HG02610 (cell line): ENCODE measurements around the gene MEGF6.

Experiments
- ATAC-seq: cut with Tn5 transposase; IDR thresholded peaks from one replicate; pipeline ENCODE4 v1.9.1; 2021; ENCODE audit warnings: mild to moderate bottlenecking, moderate library complexity; ENCODE audit not compliant: unreplicated experiment

MEGF6 gene

DNA sequence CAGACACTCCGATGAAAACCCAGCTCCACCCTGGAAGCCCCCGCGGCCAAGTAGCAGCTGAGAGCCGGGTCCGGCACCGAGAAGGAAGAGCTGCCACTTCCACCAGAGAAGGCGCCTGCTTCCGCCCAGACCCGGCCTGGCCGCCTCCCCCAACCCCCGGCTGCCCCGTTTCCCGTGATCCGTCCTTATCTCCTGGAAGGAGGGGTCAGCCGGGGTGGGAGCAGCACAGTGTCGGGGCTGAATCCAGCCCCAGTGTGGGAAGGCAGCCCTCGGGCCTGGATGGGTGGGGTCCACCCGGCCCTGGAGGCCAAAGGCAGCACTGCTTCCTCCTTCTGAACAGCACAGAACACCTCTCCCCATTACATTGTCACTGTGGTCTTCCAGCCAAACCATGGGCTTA, 69.4 kb downstream of the MEGF6 start:
- no peak for ATAC-seq

DNA sequence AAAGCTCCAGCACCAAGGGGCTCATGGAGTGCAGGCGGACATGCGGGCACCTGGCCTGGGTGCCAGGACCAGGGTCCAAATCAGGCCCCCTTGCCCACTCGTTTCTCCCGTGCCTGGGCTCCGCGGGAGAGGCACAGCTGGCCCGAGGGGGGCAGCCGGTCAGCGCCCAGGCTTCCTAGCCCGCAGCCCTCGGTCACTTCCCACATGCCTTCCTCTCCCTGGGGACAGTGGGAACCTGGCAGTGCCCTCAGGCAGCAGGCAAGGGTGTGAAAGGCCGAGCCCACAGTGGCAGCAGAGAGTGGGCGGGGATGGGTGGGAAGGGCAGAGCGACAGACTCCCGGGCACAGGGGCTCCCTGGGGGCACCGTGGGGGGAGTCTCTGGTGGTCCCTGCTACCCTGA, 69.8 kb downstream of the MEGF6 start:
- ATAC-seq: no peak

DNA sequence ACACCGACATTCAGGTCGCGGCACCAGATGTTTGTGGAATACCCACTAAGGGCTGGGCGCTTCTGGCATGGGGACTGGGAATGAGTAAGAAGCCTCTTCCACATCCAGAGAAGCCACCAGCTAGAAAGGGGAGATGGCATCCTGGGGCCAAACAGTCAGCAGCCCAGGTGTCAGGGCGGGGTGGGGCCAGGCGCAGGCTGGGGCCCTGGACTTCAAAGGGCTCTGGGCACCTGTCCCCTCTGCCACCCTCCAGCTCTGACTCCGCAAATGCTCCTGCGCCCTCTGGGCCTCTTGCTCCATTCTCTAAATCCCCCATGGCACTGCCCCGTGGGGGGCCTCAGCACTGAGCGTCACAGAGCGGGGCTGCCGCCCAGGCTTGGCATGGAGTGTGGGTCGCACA, 70.4 kb downstream of the MEGF6 start:
- no peak for ATAC-seq

DNA sequence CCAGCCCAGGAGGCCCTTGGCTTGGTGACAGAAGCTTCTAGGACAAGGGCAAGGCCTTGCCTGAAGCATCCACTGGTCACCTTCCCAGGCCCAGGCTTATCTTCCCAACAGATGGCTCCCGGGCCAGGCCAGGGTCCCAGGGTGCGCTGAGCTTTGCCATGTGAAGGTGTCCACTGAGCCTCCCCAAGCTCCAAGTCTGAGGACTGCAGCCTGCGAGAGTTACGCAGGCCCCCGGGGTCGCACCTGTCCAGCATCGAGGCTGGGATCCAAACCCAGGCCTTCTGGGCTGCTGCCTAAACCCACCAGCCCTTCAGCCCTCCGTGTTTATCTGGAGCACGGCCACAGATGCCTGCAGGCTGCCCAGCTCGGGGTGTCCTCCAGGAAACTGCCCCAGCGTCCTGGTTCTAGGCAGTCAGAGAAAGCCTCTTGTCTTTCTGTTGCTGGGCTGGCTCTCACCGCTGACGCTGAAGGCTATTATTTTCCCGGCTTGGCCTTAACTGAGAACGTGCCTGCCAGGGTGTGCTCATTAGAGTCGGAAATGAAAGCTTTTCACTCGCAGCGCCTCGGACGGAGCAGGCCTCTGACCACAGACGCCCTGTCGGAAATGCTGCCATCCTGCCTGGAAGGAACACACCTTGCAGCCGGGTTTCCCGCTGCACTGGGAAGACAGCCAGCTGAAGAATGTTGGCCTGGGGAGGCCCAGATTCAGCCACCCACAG, 71.4 kb downstream of the MEGF6 start:
- ATAC-seq: no peak

DNA sequence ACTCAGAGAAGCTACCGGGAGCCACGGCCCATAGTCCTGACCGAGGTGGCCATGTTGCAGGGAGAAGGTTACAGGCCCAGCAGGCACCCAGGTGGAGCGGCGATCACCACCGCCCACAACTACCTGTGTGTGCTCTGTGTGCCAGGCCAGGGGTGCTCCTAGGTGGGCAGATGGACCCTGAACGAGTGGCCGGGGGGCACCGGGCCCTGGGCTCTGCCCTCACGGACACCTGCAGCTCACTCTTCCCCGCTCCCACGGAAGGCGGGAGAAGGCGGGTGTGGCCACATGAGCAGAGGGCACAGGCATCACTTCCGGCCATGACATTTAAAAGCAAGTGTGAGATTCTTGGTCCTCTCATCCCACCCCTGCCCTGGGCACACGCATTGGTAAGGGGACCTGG, 73.9 kb downstream of the MEGF6 start:
- no peak for ATAC-seq

- ATAC-seq: no peak
Measured at GRCh38 chr1:3536420-3537195, 74.7 kb downstream of the MEGF6 start.

DNA sequence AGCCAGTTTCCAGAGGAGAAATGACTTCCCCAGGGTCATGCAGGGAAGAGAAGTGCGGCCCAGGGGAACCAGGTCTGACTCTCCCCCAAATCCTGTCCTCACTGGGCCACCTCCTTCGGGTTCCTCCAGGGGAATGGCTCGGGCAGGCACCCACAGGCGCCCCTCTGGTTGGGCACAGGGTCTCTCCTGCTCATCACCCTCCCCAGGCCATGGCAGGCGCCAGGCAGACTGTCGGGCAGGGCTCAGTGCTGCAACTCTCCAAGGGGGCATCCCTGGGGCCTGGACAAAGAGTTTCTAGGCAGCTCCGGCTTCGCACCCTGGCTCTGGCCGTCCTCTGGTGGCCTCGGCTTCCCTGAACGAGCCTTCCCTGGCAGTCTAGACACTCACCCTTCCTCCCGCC, 75.6 kb downstream of the MEGF6 start:
- no peak for ATAC-seq

DNA sequence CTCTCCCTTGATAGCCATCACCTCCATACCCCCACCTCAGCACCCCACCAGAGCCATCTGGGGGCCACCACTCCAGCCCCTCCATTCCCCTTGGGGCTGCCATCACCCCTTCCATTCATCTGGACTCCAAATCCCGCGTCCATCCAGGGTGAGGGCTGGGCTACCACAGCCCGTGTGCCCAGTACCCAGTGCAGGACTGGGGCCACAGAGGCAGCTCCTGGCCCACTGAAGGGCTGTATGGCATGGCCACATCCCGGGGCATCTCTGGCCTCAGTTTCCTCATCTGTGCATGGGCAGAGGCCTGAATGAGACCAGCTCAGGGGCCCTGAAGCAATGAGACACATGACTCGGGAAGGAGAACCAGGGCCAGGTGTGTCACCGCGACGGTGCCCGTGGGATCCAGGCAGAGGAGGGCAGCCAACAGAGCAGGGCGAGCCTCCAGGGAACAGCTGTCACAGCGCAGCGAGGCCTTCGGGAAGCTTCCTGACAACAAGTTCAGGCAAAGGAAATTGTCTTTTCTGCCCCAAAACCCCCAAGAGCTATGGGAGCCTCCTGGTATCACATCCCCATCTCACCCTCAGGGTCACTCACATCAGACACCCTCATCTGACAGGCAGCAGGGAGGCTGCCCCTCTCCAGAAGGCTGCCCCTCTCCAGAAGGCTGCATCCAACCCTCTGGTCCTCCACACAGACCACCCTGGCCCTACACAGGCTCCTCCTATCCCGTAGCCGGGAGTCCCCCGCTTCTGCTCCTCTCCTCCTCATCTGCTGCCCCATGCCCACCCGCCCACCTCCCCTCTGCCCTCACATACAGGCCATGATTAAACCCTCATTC, 76.3 kb downstream of the MEGF6 start:
- ATAC-seq: no peak

GRCh38 chr1:3533067-3534048, 78.0 kb downstream of the MEGF6 start:
- no peak for ATAC-seq

DNA sequence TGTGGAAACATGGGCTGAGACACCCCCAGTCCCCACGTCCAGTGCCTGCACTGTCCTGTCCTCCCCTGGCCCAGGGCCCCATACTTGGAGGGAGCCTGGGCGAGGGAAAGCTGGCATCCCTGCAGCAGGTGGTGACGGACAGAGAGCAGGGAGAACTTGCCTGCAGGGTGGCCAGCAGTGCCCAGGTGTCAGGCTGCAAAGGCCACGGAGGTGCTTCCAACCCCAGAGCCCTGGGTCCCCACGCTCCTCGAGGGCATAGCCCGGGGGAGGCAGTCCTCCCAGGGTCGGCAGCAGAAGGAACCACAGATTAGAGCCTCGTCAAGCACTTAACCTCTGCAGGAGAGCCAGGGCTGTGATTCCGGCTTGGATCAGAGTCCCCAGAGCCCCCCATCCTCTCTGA, 79.4 kb downstream of the MEGF6 start:
- ATAC-seq: no peak

- ATAC-seq: no peak
Measured at GRCh38 chr1:3530926-3531818, 80.1 kb downstream of the MEGF6 start.

GRCh38 chr1:3530086-3530925, 81.0 kb downstream of the MEGF6 start:
- no peak for ATAC-seq

GRCh38 chr1:3529099-3529729, 82.1 kb downstream of the MEGF6 start:
- ATAC-seq: no peak

GRCh38 chr1:3527774-3528173, 83.5 kb downstream of the MEGF6 start:
- no peak for ATAC-seq

DNA sequence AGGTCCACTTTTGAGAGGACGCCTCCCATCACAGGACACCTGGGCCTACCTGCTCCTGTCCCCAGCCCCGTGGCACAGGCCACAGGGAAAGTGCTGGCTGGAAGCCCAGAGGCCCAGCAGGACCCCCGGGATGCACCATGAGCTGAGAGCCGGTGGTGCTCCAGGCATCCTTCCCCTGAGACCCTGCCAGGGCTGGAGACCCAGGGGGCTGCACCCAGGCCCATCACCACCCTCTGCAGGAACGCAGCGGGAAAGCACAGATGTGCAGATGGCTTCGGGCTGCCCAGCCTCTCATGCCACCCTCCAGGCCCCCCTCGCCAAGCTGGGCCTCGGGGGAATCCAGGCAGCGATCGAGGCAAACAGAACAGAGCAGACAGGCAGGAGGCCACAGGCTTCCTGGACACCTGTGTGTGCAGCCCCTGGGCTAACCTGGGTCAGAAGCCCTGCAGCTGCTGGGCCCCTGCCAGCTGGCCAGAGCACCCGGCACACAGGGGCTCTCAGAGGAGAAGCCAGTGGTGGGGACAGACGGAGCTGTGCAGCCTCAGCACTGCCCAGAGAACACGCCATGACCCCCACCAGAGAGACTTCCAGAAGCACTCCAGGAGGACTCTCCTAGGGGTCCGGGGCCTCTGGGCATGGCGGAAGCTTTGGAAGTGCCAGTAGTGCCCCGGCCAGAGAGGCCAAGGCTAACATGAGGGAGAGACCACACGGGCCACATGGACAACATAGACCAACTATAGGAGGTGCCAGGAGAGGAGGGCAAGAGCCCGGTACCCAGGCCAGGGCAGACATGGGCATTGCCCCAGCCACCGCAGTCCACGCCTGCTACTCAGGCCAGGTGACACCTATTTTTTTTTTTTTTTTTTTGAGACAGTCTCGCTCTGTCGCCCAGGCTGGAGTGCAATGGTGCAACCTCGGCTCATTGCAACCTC, 85.5 kb downstream of the MEGF6 start:
- no peak for ATAC-seq

GRCh38 chr1:3524556-3525203, 86.6 kb downstream of the MEGF6 start:
- ATAC-seq: no peak

- no peak for ATAC-seq
Measured at GRCh38 chr1:3523980-3524379, 87.3 kb downstream of the MEGF6 start.
